Colonic mucosa (tissue), 4 donors: ENCODE measurements around the gene CCL4. TPM values are rescaled to one million over a fixed set of nuclear protein-coding genes. Genes with fewer than 3 reads are reported as not detected.
"Not testable (repeated sequence)": the region's sequence is repeated elsewhere in the genome, so short reads cannot be mapped to it uniquely, and the experiment has no call there.

Source experiments
- DNase-seq: peaks from one replicate; pipeline ENCODE4 v3.0.0-alpha.2; 2020
- H3K27ac ChIP-seq: fragments of 200-600 bp; one replicate; pipeline ENCODE4 v1.8.0; 2021
- H3K27me3 ChIP-seq: fragments of 200-600 bp; one replicate; pipeline ENCODE4 v1.8.0; 2021
- H3K36me3 ChIP-seq: fragments of 200-600 bp; one replicate; pipeline ENCODE4 v1.8.0; 2021
- H3K4me1 ChIP-seq: fragments of 200-600 bp; one replicate; pipeline ENCODE4 v1.8.0; 2021; ENCODE audit warnings: mild to moderate bottlenecking
- H3K4me3 ChIP-seq: fragments of 200-600 bp; one replicate; pipeline ENCODE4 v1.8.0; 2021
- H3K9ac ChIP-seq, 2 donors: one replicate each; pipeline ENCODE4 v1.7.0; 2013; ENCODE audit warnings: control low read depth in 2 of 2, low read depth in 2 of 2, low read length in 2 of 2
- H3K9me3 ChIP-seq: fragments of 200-600 bp; one replicate; pipeline ENCODE4 v1.8.0; 2021
- intact Hi-C: fragments of 100-400 bp; cut with DNase I; formaldehyde crosslinking; loops from one replicate; pipeline ENCODE4 v1.14.1; 2022
- total RNA-seq, 2 donors: library from RNA; stranded (reverse); fragmentation: NEBNext Ultra II Directional in 1 of 2; extraction: Animal tissue kit (Norgen Biotek cat#: 25700) in 1 of 2; gene quantifications; one replicate each; pipeline ENCODE4 v1.2.1, GENCODE V29; 2021
- TF ChIP-seq, protein P1 (sequence below): fragments of 200-600 bp; IDR thresholded peaks from one replicate; pipeline ENCODE4 v1.8.0; 2022; ENCODE audit warnings: antibody characterized with exemption, mild to moderate bottlenecking
- donor health status: healthy.
- donor health status: DM: no; HTN: no; CAD: no.
- donor health status: DM: no; HTN: no; CAD: no.

The CCL4 gene
- total RNA-seq, 2 donors from 2014 or later = 1.2 to 3.8 TPM

GRCh38 chr17:36104701-36105181 lies 1.1 kb downstream of the CCL4 start:
- Histone ChIP-seq H3K36me3 (no peaks in the 10 kb centered on the region), H3K9me3 (no peaks in the 10 kb centered on the region), H3K9ac (no peak overlapping the region), H3K27me3 (no peaks in the 10 kb centered on the region), H3K4me1 (no peaks in the 10 kb centered on the region), H3K27ac (no peak overlapping the region), H3K4me3 (no peak overlapping the region)
- DNase-seq = no peak
- TF ChIP-seq, protein P1, sequence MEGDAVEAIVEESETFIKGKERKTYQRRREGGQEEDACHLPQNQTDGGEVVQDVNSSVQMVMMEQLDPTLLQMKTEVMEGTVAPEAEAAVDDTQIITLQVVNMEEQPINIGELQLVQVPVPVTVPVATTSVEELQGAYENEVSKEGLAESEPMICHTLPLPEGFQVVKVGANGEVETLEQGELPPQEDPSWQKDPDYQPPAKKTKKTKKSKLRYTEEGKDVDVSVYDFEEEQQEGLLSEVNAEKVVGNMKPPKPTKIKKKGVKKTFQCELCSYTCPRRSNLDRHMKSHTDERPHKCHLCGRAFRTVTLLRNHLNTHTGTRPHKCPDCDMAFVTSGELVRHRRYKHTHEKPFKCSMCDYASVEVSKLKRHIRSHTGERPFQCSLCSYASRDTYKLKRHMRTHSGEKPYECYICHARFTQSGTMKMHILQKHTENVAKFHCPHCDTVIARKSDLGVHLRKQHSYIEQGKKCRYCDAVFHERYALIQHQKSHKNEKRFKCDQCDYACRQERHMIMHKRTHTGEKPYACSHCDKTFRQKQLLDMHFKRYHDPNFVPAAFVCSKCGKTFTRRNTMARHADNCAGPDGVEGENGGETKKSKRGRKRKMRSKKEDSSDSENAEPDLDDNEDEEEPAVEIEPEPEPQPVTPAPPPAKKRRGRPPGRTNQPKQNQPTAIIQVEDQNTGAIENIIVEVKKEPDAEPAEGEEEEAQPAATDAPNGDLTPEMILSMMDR = no peak
- intact Hi-C loops = no loop called here

DNA sequence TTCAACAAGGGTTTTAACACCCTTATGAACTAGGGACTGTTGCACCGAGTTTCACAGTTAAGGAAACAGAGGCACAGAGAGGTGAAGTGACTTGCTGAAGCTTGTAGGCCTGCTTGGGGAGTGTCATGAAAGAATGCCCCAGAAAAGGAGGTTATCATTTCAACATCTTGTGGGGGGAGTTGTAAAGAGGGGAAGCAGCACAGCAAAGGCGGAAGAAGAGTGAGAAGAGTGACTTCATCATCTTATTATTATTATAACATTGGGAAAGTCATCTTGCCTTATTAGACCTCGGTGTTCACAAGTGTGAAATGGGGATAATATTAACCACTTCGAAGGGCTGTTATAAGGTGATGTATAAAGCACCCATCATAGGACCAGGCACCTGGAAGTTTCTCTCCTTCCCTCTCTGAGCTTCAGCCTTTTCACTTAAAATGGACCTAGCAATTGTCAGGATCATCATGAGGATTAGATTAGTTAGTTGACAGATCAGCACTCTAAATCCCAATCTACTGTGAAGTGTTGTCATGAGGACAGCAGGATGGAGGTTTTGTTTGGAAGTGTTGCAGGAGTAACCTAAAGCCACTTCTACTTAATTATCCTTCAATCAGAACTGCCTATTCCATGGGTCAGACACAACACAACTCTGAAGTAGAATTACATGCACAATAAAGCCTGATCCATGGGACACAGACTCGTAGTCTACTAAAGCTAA lies 2.3 kb downstream of the CCL4 start:
- no peaks in the 10 kb centered on the region for H3K27me3 ChIP-seq
- no peaks in the 10 kb centered on the region for H3K36me3 ChIP-seq
- H3K27ac ChIP-seq = no peak overlapping the region
- TF ChIP-seq, protein P1 = no peak
- no peak overlapping the region for H3K4me3 ChIP-seq
- no peak overlapping the region for H3K9ac ChIP-seq
- intact Hi-C loops = no loop called here
- DNase-seq = no peak
- no peaks in the 10 kb centered on the region for H3K4me1 ChIP-seq
- no peaks in the 10 kb centered on the region for H3K9me3 ChIP-seq

GRCh38 chr17:36106493-36106835 lies 2.8 kb downstream of the CCL4 start:
- Histone ChIP-seq H3K27ac (no peak overlapping the region), H3K4me3 (no peak overlapping the region), H3K9me3 (no peaks in the 10 kb centered on the region), H3K4me1 (no peaks in the 10 kb centered on the region), H3K27me3 (no peaks in the 10 kb centered on the region), H3K36me3 (no peaks in the 10 kb centered on the region), H3K9ac (no peak overlapping the region)
- intact Hi-C loops = no loop called here
- DNase-seq = no peak
- TF ChIP-seq, protein P1 = no peak

GRCh38 chr17:36107660-36108059 lies 4.0 kb downstream of the CCL4 start:
- TF ChIP-seq, protein P1 = no peak
- Histone ChIP-seq H3K9me3 (no peaks in the 10 kb centered on the region), H3K9ac (no peak overlapping the region), H3K36me3 (no peaks in the 10 kb centered on the region), H3K4me3 (no peak overlapping the region), H3K4me1 (no peaks in the 10 kb centered on the region), H3K27ac (no peak overlapping the region), H3K27me3 (no peaks in the 10 kb centered on the region)
- intact Hi-C loops = no loop called here
- DNase-seq = no peak

DNA sequence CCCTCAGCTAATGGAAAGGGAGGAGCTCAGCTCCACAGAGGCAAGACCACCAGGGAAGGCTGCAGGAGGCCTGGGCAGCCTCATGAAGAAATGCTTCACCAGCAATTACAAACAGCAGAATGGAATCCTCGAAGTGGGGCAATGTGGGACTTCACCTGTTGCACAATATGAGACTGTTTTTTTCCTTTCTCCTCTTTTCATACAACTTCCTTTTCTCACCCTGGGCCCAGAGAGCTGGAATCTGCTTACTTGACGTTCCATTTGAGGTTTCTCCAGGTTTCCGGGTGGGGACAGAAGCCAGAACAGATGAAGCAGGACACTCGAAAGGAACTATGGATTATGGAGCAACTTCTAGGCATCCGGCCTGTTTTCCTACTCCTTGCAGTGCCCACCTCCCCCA lies 4.6 kb downstream of the CCL4 start:
- H3K4me3 ChIP-seq, intact Hi-C loops, H3K9ac ChIP-seq, H3K27ac ChIP-seq, H3K9me3 ChIP-seq, DNase-seq, H3K36me3 ChIP-seq, H3K4me1 ChIP-seq, H3K27me3 ChIP-seq: not testable (repeated sequence)

GRCh38 chr17:36111068-36111490 lies 7.5 kb downstream of the CCL4 start:
- no peaks in the 10 kb centered on the region for H3K4me1 ChIP-seq
- no peak for DNase-seq
- H3K4me3 ChIP-seq = no peak overlapping the region
- no peaks in the 10 kb centered on the region for H3K9me3 ChIP-seq
- no peak overlapping the region for H3K9ac ChIP-seq
- H3K27ac ChIP-seq = no peak overlapping the region
- no peaks in the 10 kb centered on the region for H3K36me3 ChIP-seq
- H3K27me3 ChIP-seq = no peaks in the 10 kb centered on the region
- intact Hi-C loops = loop anchor here (5.0 kb wide), 1 partner anchor 71 kb away; no protein-coding TSS in a partner anchor
- TF ChIP-seq, protein P1 = no peak
